K562 (cell line): ENCODE results near the gene RCSD1. TPM values are rescaled to one million over a fixed set of nuclear protein-coding genes. Genes with fewer than 3 reads are reported as not detected.
A peak's percentile ranks its signal among the peaks of the same experiment; 100 is the strongest.

Experiments
- ARID1B ChIP-seq: fragments of 450-650 bp; IDR thresholded peaks from 2 replicates; pipeline ENCODE4 v1.6.1; 2016; ENCODE audit warnings: antibody characterized with exemption, mild to moderate bottlenecking, inconsistent platforms
- C11orf30 ChIP-seq: fragments of 450-650 bp; IDR thresholded peaks from 2 replicates; pipeline ENCODE4 v1.6.1; 2016; ENCODE audit warnings: low read depth, mild to moderate bottlenecking
- CCNT2 ChIP-seq: IDR thresholded peaks from 2 replicates; pipeline ENCODE4 v1.6.1; 2011; ENCODE audit warnings: borderline replicate concordance, low read depth, mild to moderate bottlenecking, moderate library complexity, mixed read lengths, low read length; ENCODE audit not compliant: insufficient read length; ENCODE audit errors: extremely low read depth
- ETV1 ChIP-seq: fragments of 450-650 bp; conservative IDR thresholded peaks from 2 replicates; pipeline ENCODE4 v1.6.1; 2016; ENCODE audit warnings: missing genetic modification characterization, control low read depth, low read depth, missing compliant biosample characterization
- EZH2 ChIP-seq: IDR thresholded peaks from 2 replicates; pipeline ENCODE4 v1.6.1; 2012; ENCODE audit warnings: low read depth, mild to moderate bottlenecking, inconsistent platforms, low read length, borderline replicate concordance
- HDAC8 ChIP-seq: fragments of 450-650 bp; IDR thresholded peaks from 2 replicates; pipeline ENCODE4 v1.6.1; 2016; ENCODE audit warnings: mild to moderate bottlenecking, missing genetic modification characterization, moderate library complexity, missing compliant biosample characterization
- MTA1 ChIP-seq: fragments of 450-650 bp; IDR thresholded peaks from 2 replicates; pipeline ENCODE4 v1.6.1; 2017; ENCODE audit warnings: borderline replicate concordance
- MYBL2 ChIP-seq, 2 experiments: fragments of 450-650 bp in 1 of 2; sonication (generic) in 1 of 2; formaldehyde crosslinking in 1 of 2; IDR thresholded peaks; 2 replicates each; pipeline versions ENCODE4 v1.6.1 to v1.8.1; 2017 to 2022; ENCODE audit warnings: borderline replicate concordance in 1 of 2, inconsistent platforms in 1 of 2, low read depth in 1 of 2, mild to moderate bottlenecking in 1 of 2, missing genetic modification reagents in 1 of 2, moderate library complexity in 1 of 2
- NCOR1 ChIP-seq: fragments of 450-650 bp; IDR thresholded peaks from 2 replicates; pipeline ENCODE4 v1.6.1; 2016; ENCODE audit warnings: mild to moderate bottlenecking, moderate library complexity
- NFIX ChIP-seq: fragments of 250-450 bp; sonication (Bioruptor Pico); IDR thresholded peaks from 2 replicates; pipeline ENCODE4 v1.4.0; 2020; ENCODE audit warnings: low read depth, mild to moderate bottlenecking, moderate library complexity
- NR3C1 ChIP-seq: sonication (generic); formaldehyde crosslinking; IDR thresholded peaks from 2 replicates; pipeline ENCODE4 v1.8.1; 2022; ENCODE audit warnings: missing genetic modification reagents
- RBM39 ChIP-seq: fragments of 200-400 bp; formaldehyde crosslinking; optimal IDR thresholded peaks from 2 replicates; pipeline ENCODE3; 2018; ENCODE audit warnings: low read depth, low read length
- TCF3 ChIP-seq: sonication (generic); formaldehyde crosslinking; IDR thresholded peaks from 2 replicates; pipeline ENCODE4 v1.4.0; 2020; ENCODE audit warnings: mild to moderate bottlenecking, missing genetic modification reagents
- ZFP36 ChIP-seq: fragments of 150-350 bp; IDR thresholded peaks from 2 replicates; pipeline ENCODE4 v1.6.1; 2018; ENCODE audit warnings: low read length, low read depth; ENCODE audit not compliant: partially characterized antibody
- ZNF717 ChIP-seq: fragments of 250-450 bp; sonication (Bioruptor Pico); IDR thresholded peaks from 2 replicates; pipeline ENCODE4 v1.5.0; 2021
- polyA plus RNA-seq, 8 experiments: library from polyadenylated mRNA; depleted of rRNA in 4 of 8; stranded (reverse) in 5 of 8; unstranded in 3 of 8; fragments of >200 nt; fragmentation: Nextera tagmentation in 2 of 8; fragmentation: Illumina TruSeq in 1 of 8; extraction: Ambion mirVana in 2 of 8; extraction: Trizol in 1 of 8; gene quantifications; 2 replicates each; pipeline versions ENCODE4 v1.2.1 to v1.2.3, GENCODE V29; 2011 to 2014; ENCODE audit warnings: inconsistent platforms in 1 of 8, missing spikeins in 1 of 8
- total RNA-seq, 7 experiments: library from RNA; depleted of rRNA in 6 of 7; stranded (reverse); fragments of >200 nt in 6 of 7; fragmentation: Illumina TruSeq in 2 of 7; extraction: Trizol in 2 of 7; gene quantifications; 2 replicates each; pipeline versions ENCODE4 v1.2.1 to v1.2.3, GENCODE V29; 2011 to 2021; ENCODE audit warnings: low replicate concordance in 1 of 7
- TF ChIP-seq, protein P1 (sequence below): fragments of 250-450 bp; sonication (Bioruptor Pico); IDR thresholded peaks from 2 replicates; pipeline ENCODE4 v1.5.0; 2020; ENCODE audit warnings: mild to moderate bottlenecking, borderline replicate concordance
- TF ChIP-seq, protein P2 (sequence below): IDR thresholded peaks from 2 replicates; pipeline ENCODE4 v1.6.1; 2016; ENCODE audit warnings: missing genetic modification characterization, missing compliant biosample characterization
- TF ChIP-seq, protein P3 (sequence below): fragments of 450-650 bp; IDR thresholded peaks from 2 replicates; pipeline ENCODE4 v1.6.1; 2014; ENCODE audit warnings: low read depth, mild to moderate bottlenecking, moderate library complexity, borderline replicate concordance
- TF ChIP-seq, protein P4 (sequence below), 2 experiments: fragments of 450-650 bp in 1 of 2; sonication (generic) in 1 of 2; formaldehyde crosslinking in 1 of 2; IDR thresholded peaks in 1 of 2; conservative IDR thresholded peaks in 1 of 2; 2 replicates each; pipeline versions ENCODE4 v1.6.1 to v1.8.1; 2016 to 2023; ENCODE audit warnings: mild to moderate bottlenecking in 2 of 2, moderate library complexity in 2 of 2, inconsistent platforms in 1 of 2, missing genetic modification reagents in 1 of 2

RCSD1 gene
- total and polyA plus RNA-seq, 9 of the 15 experiments (the other 6 are each of a cell fraction or from before 2014, with no cell fraction given) = 7.8 to 69.8 (median 45.3) TPM

DNA sequence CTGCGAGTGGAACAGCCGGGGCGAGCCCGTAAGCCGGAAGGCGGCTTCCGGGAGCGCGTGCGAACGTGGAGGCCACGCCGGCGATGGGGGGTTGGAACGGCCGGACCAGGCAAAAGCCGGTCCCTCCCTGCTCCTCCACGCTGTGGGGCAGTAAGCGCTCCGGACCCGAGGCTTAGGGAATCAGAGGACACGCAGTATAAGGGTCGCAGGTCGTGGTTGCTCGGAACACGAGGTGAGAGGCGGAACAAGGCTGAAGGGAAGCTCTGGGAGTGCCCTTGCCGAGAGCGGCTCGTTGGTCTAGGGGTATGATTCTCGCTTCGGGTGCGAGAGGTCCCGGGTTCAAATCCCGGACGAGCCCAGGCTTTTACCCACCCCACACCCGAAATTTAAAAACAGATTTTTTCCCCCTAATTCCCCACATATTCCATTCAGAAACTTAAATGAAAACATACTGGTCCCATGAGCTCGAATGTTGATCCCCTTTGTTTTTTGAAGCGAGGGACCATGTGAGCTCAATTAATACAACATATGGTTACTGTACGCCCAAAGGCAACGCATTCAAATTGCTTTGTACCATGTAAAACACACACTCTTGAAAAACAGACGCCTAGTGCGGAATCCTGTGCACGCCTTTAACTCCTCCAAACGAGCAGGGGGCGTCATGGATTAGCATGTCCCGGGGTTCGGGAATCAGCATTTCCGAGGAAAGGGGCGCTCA lies 84.6 kb downstream of the RCSD1 start (continued):
- TF ChIP-seq NR3C1 (CRISPR knock-in tag) (peak; percentile 68; the same call in 1 of the 2 replicates), ZFP36 (peak; percentile 14), ZNF717 (CRISPR knock-in tag) (no peak), MTA1 (peak; percentile 87), NCOR1 (peak; percentile 19), EZH2 (no peak), NFIX (CRISPR knock-in tag) (0 out of 2 replicates have a peak, but pooled peaks have one; percentile 23), HDAC8 (tag) (peak; percentile 32; the same call in 1 of the 2 replicates), C11orf30 (peak; percentile 16; the same call in 1 of the 2 replicates), CCNT2 (no peak), MYBL2 (IDR thresholded peaks at IDR 0.05; ENCODE audit: low read depth) (peak; percentile 30; the same call in 1 of the 2 replicates), MYBL2 (CRISPR knock-in tag; IDR thresholded peaks at IDR 0.05; ENCODE audit: borderline replicate concordance) (no peak), ETV1 (tag) (peak; percentile 98), RBM39 (peak; percentile 91), TCF3 (CRISPR knock-in tag) (peak; percentile 30), ARID1B (no peak; the same call in 1 of the 2 replicates)
- TF ChIP-seq, protein P1, sequence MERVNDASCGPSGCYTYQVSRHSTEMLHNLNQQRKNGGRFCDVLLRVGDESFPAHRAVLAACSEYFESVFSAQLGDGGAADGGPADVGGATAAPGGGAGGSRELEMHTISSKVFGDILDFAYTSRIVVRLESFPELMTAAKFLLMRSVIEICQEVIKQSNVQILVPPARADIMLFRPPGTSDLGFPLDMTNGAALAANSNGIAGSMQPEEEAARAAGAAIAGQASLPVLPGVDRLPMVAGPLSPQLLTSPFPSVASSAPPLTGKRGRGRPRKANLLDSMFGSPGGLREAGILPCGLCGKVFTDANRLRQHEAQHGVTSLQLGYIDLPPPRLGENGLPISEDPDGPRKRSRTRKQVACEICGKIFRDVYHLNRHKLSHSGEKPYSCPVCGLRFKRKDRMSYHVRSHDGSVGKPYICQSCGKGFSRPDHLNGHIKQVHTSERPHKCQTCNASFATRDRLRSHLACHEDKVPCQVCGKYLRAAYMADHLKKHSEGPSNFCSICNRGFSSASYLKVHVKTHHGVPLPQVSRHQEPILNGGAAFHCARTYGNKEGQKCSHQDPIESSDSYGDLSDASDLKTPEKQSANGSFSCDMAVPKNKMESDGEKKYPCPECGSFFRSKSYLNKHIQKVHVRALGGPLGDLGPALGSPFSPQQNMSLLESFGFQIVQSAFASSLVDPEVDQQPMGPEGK = no peak
- TF ChIP-seq, protein P2, sequence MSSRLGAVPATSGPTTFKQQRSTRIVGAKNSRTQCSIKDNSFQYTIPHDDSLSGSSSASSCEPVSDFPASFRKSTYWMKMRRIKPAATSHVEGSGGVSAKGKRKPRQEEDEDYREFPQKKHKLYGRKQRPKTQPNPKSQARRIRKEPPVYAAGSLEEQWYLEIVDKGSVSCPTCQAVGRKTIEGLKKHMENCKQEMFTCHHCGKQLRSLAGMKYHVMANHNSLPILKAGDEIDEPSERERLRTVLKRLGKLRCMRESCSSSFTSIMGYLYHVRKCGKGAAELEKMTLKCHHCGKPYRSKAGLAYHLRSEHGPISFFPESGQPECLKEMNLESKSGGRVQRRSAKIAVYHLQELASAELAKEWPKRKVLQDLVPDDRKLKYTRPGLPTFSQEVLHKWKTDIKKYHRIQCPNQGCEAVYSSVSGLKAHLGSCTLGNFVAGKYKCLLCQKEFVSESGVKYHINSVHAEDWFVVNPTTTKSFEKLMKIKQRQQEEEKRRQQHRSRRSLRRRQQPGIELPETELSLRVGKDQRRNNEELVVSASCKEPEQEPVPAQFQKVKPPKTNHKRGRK (tag) = no peak
- TF ChIP-seq, protein P3, sequence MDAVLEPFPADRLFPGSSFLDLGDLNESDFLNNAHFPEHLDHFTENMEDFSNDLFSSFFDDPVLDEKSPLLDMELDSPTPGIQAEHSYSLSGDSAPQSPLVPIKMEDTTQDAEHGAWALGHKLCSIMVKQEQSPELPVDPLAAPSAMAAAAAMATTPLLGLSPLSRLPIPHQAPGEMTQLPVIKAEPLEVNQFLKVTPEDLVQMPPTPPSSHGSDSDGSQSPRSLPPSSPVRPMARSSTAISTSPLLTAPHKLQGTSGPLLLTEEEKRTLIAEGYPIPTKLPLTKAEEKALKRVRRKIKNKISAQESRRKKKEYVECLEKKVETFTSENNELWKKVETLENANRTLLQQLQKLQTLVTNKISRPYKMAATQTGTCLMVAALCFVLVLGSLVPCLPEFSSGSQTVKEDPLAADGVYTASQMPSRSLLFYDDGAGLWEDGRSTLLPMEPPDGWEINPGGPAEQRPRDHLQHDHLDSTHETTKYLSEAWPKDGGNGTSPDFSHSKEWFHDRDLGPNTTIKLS = peak; percentile 96
- TF ChIP-seq, protein P4, sequence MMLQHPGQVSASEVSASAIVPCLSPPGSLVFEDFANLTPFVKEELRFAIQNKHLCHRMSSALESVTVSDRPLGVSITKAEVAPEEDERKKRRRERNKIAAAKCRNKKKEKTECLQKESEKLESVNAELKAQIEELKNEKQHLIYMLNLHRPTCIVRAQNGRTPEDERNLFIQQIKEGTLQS (IDR thresholded peaks at IDR 0.05) = no peak
- TF ChIP-seq, protein P4 (CRISPR knock-in tag; conservative IDR thresholded peaks at IDR 0.05) = peak; percentile 51
